ENCODE results near the gene SLC12A8.

GRCh38 chr3:125055913-125056745, 156.4 kb downstream of the SLC12A8 start, which contains the start of gene HEG1:
- TF ChIP-seq CTCF (IDR thresholded peaks at IDR 0.05) (no peak), POLR2A (IDR thresholded peaks at IDR 0.05) (peak; percentile 70 to 82)

Measured in adrenal gland (tissue), 5 donors.